Transverse colon (tissue), 4 donors: ENCODE results near the gene GK.

ENCODE experiments used
- CTCF ChIP-seq, 5 experiments: fragments of 200-600 bp in 3 of 5; fragments of 450-650 bp in 2 of 5; sonication (generic) in 3 of 5; IDR thresholded peaks; 1 replicate in 2 of 5; 2 replicates in 3 of 5; pipeline ENCODE4 v1.5.1; 2016 to 2017; ENCODE audit warnings: antibody characterized with exemption in 5 of 5, inconsistent platforms in 3 of 5, mild to moderate bottlenecking in 2 of 5, moderate library complexity in 1 of 5
- POLR2A ChIP-seq: fragments of 450-650 bp; IDR thresholded peaks from one replicate; pipeline ENCODE4 v1.6.1; 2016; ENCODE audit warnings: antibody characterized with exemption, mild to moderate bottlenecking, moderate library complexity
- POLR2AphosphoS5 ChIP-seq, 3 donors: sonication (generic); formaldehyde crosslinking; IDR thresholded peaks; one replicate each; pipeline ENCODE4 v1.6.1; 2016; ENCODE audit warnings: antibody characterized with exemption in 3 of 3

- TF ChIP-seq POLR2A (no peak), CTCF (IDR thresholded peaks at IDR 0.05) (no peak), POLR2AphosphoS5 (IDR thresholded peaks at IDR 0.05) (no peak)
These were observed 6.2 kb downstream of the GK start for GRCh38 chrX:30659421-30659820.
